ENCODE results near the gene CIART.

DNA sequence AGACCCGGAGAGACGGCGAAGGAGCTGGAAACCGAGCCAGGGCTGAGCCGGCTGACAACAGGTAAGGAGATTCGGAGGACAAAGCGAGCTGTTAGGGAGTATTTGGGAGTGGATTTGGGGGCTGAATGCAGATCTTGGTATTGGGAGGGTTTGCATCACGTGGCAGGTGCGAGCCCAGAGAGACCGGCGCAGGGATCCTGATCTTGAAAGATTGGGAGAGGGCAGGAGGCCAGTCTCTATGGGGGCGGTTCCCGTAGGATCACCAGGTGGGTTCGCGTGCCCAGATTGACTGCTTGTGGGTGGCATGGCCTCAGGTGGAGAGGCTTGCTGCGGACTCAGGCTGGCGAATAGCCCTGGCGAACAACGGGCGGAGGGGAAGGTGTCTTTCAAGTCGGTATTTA lies 204 bp downstream of the CIART start:
- TF ChIP-seq, protein P1, sequence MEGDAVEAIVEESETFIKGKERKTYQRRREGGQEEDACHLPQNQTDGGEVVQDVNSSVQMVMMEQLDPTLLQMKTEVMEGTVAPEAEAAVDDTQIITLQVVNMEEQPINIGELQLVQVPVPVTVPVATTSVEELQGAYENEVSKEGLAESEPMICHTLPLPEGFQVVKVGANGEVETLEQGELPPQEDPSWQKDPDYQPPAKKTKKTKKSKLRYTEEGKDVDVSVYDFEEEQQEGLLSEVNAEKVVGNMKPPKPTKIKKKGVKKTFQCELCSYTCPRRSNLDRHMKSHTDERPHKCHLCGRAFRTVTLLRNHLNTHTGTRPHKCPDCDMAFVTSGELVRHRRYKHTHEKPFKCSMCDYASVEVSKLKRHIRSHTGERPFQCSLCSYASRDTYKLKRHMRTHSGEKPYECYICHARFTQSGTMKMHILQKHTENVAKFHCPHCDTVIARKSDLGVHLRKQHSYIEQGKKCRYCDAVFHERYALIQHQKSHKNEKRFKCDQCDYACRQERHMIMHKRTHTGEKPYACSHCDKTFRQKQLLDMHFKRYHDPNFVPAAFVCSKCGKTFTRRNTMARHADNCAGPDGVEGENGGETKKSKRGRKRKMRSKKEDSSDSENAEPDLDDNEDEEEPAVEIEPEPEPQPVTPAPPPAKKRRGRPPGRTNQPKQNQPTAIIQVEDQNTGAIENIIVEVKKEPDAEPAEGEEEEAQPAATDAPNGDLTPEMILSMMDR (IDR thresholded peaks at IDR 0.05; ENCODE audit: poor library complexity) = no peak
- TF ChIP-seq EZH2 (IDR thresholded peaks at IDR 0.05; ENCODE audit: borderline replicate concordance) = no peak
- TF ChIP-seq EZH2phosphoT487 (IDR thresholded peaks at IDR 0.05; ENCODE audit: low read depth, severe bottlenecking, unreplicated experiment) = no peak

All from hepatocyte (in vitro differentiated cells).